GM12878 (cell line): ENCODE data around the gene LRTM2. TPM values are rescaled to one million over a fixed set of nuclear protein-coding genes. Genes with fewer than 3 reads are reported as not detected.

Experiments used
- ATAC-seq: fragments of 200-7000 bp; cut with Tn5 transposase; 3 replicates; pipeline ENCODE4 v1.9.1; 2020; ENCODE audit warnings: mild to moderate bottlenecking, moderate library complexity
- BruUV-seq: library from RNA; stranded (reverse); fragments of 400-500 nt; replicated peaks from 2 replicates; lab custom pipeline; 2021; lab: Mats Ljungman, UMichigan
- CTCF ChIA-PET: fragments of 300-600 bp; sonication (Branson Sonifier 250); formaldehyde crosslinking; extraction: SDS; loops from one replicate; lab custom pipeline; 2021; ENCODE audit warnings: inconsistent platforms; lab: Yijun Ruan, JAX
- POLR2A ChIA-PET: fragments of 350-600 bp; formaldehyde crosslinking; extraction: SDS; loops from one replicate; lab custom pipeline; 2021; ENCODE audit warnings: inconsistent platforms; lab: Charles Lee
- RAD21 ChIA-PET: fragments of 300-600 bp; sonication (Branson Sonifier 250); formaldehyde crosslinking; loops from one replicate; lab custom pipeline; 2023; ENCODE audit warnings: antibody characterized with exemption; ENCODE audit not compliant: unreplicated experiment; lab: Charles Lee
- SMC1A ChIA-PET: fragments of 300-600 bp; sonication (Branson Sonifier 250); formaldehyde crosslinking; loops from one replicate; lab custom pipeline; 2023; ENCODE audit not compliant: unreplicated experiment, uncharacterized antibody; lab: Charles Lee
- DNase-seq: peaks from one replicate; pipeline ENCODE4 v3.0.0-alpha.2; 2011; ENCODE audit warnings: low read depth, low spot score
- FAIRE-seq: peaks from 3 replicates; lab custom pipeline; 2011; peaks lifted over from hg19 to GRCh38; lab: Jason Lieb, UNC
- H2AFZ ChIP-seq: 2 replicates; pipeline ENCODE4 v1.6.0; 2011; ENCODE audit warnings: low read depth, low read length, control low read depth; ENCODE audit not compliant: control insufficient read depth
- H3K27ac ChIP-seq: 2 replicates; pipeline ENCODE4 v1.5.1; 2011; ENCODE audit warnings: control low read depth; ENCODE audit not compliant: control insufficient read depth, insufficient read depth
- H3K27me3 ChIP-seq, 2 experiments: replicated peaks in 1 of 2; 2 replicates each; pipeline versions ENCODE4 v1.6.0 to v1.6.1; 2011; ENCODE audit warnings: low read length in 1 of 2; ENCODE audit not compliant: control insufficient read depth in 2 of 2, insufficient read depth in 2 of 2
- H3K36me3 ChIP-seq, 2 experiments: 2 replicates each; pipeline ENCODE4 v1.5.1; 2011; ENCODE audit warnings: low read length in 1 of 2; ENCODE audit not compliant: control insufficient read depth in 2 of 2, insufficient read depth in 2 of 2
- H3K4me1 ChIP-seq: 2 replicates; pipeline ENCODE4 v1.6.1; 2011; ENCODE audit warnings: mild to moderate bottlenecking, low read length, moderate library complexity, mixed read lengths; ENCODE audit not compliant: control insufficient read depth, insufficient read depth
- H3K4me2 ChIP-seq: 2 replicates; pipeline ENCODE4 v1.6.0; 2011; ENCODE audit warnings: control low read depth; ENCODE audit not compliant: control insufficient read depth, insufficient read depth
- H3K4me3 ChIP-seq: fragments of 200-600 bp; sonication (generic); 2 replicates; pipeline ENCODE4 v1.5.1; 2016
- H3K79me2 ChIP-seq: 2 replicates; pipeline ENCODE4 v1.6.0; 2011; ENCODE audit warnings: low read length; ENCODE audit not compliant: control insufficient read depth, insufficient read depth
- H3K9ac ChIP-seq: 2 replicates; pipeline ENCODE4 v1.8.0; 2011; ENCODE audit warnings: low read length, control low read depth, mixed read lengths; ENCODE audit not compliant: control insufficient read depth, insufficient read depth
- H3K9me3 ChIP-seq: replicated peaks from 3 replicates; pipeline ENCODE4 v1.5.1; 2011; ENCODE audit warnings: mild to moderate bottlenecking, low read length; ENCODE audit not compliant: control insufficient read depth, insufficient read depth
- H4K20me1 ChIP-seq: 2 replicates; pipeline ENCODE4 v1.6.0; 2011; ENCODE audit not compliant: control insufficient read depth, insufficient read depth
- ATF7 ChIP-seq: fragments of 450-650 bp; IDR thresholded peaks from 2 replicates; pipeline ENCODE4 v1.6.1; 2016; ENCODE audit warnings: low read depth, mild to moderate bottlenecking
- EP300 ChIP-seq, 2 experiments: fragments of 150-350 bp in 1 of 2; IDR thresholded peaks; 2 replicates each; pipeline ENCODE4 v1.6.1; 2011 to 2012; ENCODE audit warnings: low read depth in 2 of 2, low read length in 2 of 2, borderline replicate concordance in 1 of 2, improper control_type of control experiment in 1 of 2, inconsistent platforms in 1 of 2; ENCODE audit not compliant: control insufficient read depth in 1 of 2
- HDAC6 ChIP-seq: fragments of 200-600 bp; sonication (generic); IDR thresholded peaks from one replicate; pipeline ENCODE4 v1.8.0; 2017; ENCODE audit warnings: antibody characterized with exemption; ENCODE audit not compliant: unreplicated experiment
- KAT2A ChIP-seq: conservative IDR thresholded peaks from 2 replicates; pipeline ENCODE4 v1.6.1; 2011; ENCODE audit warnings: low read depth, low read length; ENCODE audit not compliant: control insufficient read depth
- KDM1A ChIP-seq: fragments of 200-600 bp; sonication (generic); IDR thresholded peaks from 2 replicates; pipeline ENCODE4 v1.6.1; 2016; ENCODE audit warnings: borderline replicate concordance
- MEF2A ChIP-seq: IDR thresholded peaks from 2 replicates; pipeline ENCODE4 v1.6.1; 2011; ENCODE audit warnings: low read depth, mild to moderate bottlenecking, low read length, moderate library complexity; ENCODE audit not compliant: insufficient read depth
- POU2F2 ChIP-seq: IDR thresholded peaks from 3 replicates; pipeline ENCODE4 v1.6.1; 2011; ENCODE audit warnings: low read depth, mild to moderate bottlenecking, low read length, borderline replicate concordance
- SPI1 ChIP-seq: IDR thresholded peaks from 2 replicates; pipeline ENCODE4 v1.6.1; 2011; ENCODE audit warnings: low read depth, mild to moderate bottlenecking, low read length, moderate library complexity, borderline replicate concordance; ENCODE audit not compliant: insufficient read depth
- WRNIP1 ChIP-seq: IDR thresholded peaks from 2 replicates; pipeline ENCODE4 v1.6.1; 2011; ENCODE audit warnings: low read depth, low read length, improper control_type of control experiment, borderline replicate concordance
- ZNF274 ChIP-seq: IDR thresholded peaks from one replicate; pipeline ENCODE4 v1.8.0; 2011; ENCODE audit not compliant: insufficient read length, insufficient read depth
- ZNF384 ChIP-seq: IDR thresholded peaks from 2 replicates; pipeline ENCODE4 v1.6.1; 2012; ENCODE audit warnings: low read depth, mild to moderate bottlenecking, low read length, improper control_type of control experiment, borderline replicate concordance
- WGBS: methylation state at CpG from one replicate; pipeline ENCODE4 v1.1.6; 2016; ENCODE audit warnings: low lambda C conversion rate; ENCODE audit not compliant: insufficient replicate concordance, insufficient coverage; ENCODE audit errors: missing lambda C conversion rate; 5-methylcytosine and 5-hydroxymethylcytosine counted together
- in situ Hi-C: fragments of 300-500 bp; cut with MboI; formaldehyde crosslinking; loops from 9 replicates; pipeline ENCODE4 v1.14.3; 2018; ENCODE audit warnings: mixed read lengths
- intact Hi-C: fragments of 100-400 bp; cut with micrococcal nuclease; formaldehyde crosslinking; loops from one replicate; pipeline ENCODE4 v1.14.2; 2022; ENCODE audit not compliant: unreplicated experiment
- polyA plus RNA-seq, 11 experiments: library from polyadenylated mRNA; depleted of rRNA in 4 of 11; unstranded in 6 of 11; stranded (reverse) in 5 of 11; fragments of >200 nt; fragmentation: Nextera tagmentation in 4 of 11; fragmentation: Illumina TruSeq in 1 of 11; extraction: Ambion mirVana in 4 of 11; extraction: Trizol in 1 of 11; gene quantifications; 1 replicate in 1 of 11; 2 replicates in 10 of 11; pipeline versions ENCODE4 v1.2.1 to v1.2.3, GENCODE V29; 2011 to 2016; ENCODE audit warnings: inconsistent platforms in 2 of 11, missing spikeins in 2 of 11, low read depth in 1 of 11
- total RNA-seq, 4 experiments: library from RNA; depleted of rRNA in 3 of 4; stranded (reverse); fragments of >200 nt in 3 of 4; fragmentation: Illumina TruSeq in 1 of 4; extraction: Trizol in 1 of 4; gene quantifications; 2 replicates each; pipeline versions ENCODE4 v1.2.1 to v1.2.3, GENCODE V29; 2013 to 2021
- TF ChIP-seq, protein P1 (sequence below): IDR thresholded peaks from 2 replicates; pipeline ENCODE4 v1.6.1; 2012; ENCODE audit warnings: mild to moderate bottlenecking, low read depth, low read length

Gene LRTM2
- total and polyA plus RNA-seq, 10 of the 15 experiments (the other 5 are each of a cell fraction or from before 2014, with no cell fraction given): 0.05 TPM; not detected in 9

DNA sequence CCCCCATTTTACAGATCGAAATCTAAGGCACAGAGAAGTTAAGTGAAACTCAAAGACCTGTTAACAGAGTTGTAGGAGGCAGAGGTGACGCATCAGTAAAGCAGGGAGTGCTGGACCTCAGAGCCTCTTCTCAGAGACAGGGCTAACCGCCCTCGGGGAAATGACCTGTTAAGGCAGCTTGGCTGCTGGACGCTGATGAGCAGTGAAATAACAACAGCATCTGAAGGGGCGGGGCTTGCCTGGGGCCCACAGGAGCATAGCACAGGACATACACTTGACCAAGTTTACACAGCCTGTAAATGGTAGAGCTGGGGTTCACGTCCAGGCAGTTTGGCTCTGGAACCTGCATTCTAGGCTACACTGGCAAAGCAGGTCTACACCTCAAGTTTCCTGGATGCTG lies 39.3 kb downstream of the LRTM2 start:
- no peak overlapping the region for H3K9ac ChIP-seq

More for the DNA sequence above, 39.3 kb downstream of the LRTM2 start:
- RAD21 ChIA-PET: no interaction called here
- peaks cover 0 to 3% of the 10 kb centered on the region in 2 experiments; a peak in 1 of 4 replicates for H3K27me3 ChIP-seq
- ATAC-seq: no peak
- H3K27ac ChIP-seq: no peak overlapping the region
- no peak for FAIRE-seq
- no peaks in the 10 kb centered on the region for H3K79me2 ChIP-seq
- H3K36me3 ChIP-seq: no peaks in the 10 kb centered on the region
- SMC1A ChIA-PET: no interaction called here
- no peak overlapping the region for H3K4me2 ChIP-seq
- H4K20me1 ChIP-seq: no peaks in the 10 kb centered on the region
- in situ Hi-C loops: no loop called here
- DNase-seq: no peak
- CTCF ChIA-PET: no interaction called here
- POLR2A ChIA-PET: no interaction called here
- 25% methylated on average over 7 of the region's 7 CpGs for WGBS
- intact Hi-C loops: no loop called here
- H3K4me3 ChIP-seq: no peak overlapping the region
- H3K4me1 ChIP-seq: no peaks in the 10 kb centered on the region
- TF ChIP-seq KAT2A (no peak), KDM1A (no peak), ATF7 (no peak), POU2F2 (no peak), MEF2A (no peak), HDAC6 (no peak), ZNF274 (no peak), WRNIP1 (no peak), EP300 (IDR thresholded peaks at IDR 0.05; ENCODE audit: borderline replicate concordance in 1 of 2, control insufficient read depth in 1 of 2, low read depth in 2 of 2, low read length in 2 of 2) (no peak), ZNF384 (no peak), SPI1 (no peak)
- TF ChIP-seq, protein P1, sequence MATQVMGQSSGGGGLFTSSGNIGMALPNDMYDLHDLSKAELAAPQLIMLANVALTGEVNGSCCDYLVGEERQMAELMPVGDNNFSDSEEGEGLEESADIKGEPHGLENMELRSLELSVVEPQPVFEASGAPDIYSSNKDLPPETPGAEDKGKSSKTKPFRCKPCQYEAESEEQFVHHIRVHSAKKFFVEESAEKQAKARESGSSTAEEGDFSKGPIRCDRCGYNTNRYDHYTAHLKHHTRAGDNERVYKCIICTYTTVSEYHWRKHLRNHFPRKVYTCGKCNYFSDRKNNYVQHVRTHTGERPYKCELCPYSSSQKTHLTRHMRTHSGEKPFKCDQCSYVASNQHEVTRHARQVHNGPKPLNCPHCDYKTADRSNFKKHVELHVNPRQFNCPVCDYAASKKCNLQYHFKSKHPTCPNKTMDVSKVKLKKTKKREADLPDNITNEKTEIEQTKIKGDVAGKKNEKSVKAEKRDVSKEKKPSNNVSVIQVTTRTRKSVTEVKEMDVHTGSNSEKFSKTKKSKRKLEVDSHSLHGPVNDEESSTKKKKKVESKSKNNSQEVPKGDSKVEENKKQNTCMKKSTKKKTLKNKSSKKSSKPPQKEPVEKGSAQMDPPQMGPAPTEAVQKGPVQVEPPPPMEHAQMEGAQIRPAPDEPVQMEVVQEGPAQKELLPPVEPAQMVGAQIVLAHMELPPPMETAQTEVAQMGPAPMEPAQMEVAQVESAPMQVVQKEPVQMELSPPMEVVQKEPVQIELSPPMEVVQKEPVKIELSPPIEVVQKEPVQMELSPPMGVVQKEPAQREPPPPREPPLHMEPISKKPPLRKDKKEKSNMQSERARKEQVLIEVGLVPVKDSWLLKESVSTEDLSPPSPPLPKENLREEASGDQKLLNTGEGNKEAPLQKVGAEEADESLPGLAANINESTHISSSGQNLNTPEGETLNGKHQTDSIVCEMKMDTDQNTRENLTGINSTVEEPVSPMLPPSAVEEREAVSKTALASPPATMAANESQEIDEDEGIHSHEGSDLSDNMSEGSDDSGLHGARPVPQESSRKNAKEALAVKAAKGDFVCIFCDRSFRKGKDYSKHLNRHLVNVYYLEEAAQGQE: no peak
- no peak overlapping the region for H2AFZ ChIP-seq
- no peaks in the 10 kb centered on the region for H3K9me3 ChIP-seq
- no TSS peak for BruUV-seq
